NCI-H526 (cell line): ENCODE results near the gene SLC2A13.
"Not testable (repeated sequence)": the region's sequence is repeated elsewhere in the genome, so short reads cannot be mapped to it uniquely, and the experiment has no call there.

Source experiments
- DNase-seq, 2 experiments: peaks; one replicate each; lab custom pipeline; 2025; lab: John Stamatoyannopoulos, UW

SLC2A13 gene

GRCh38 chr12:40105265-40105514 lies 691 bp downstream of the SLC2A13 start:
- DNase-seq, result peak in 1 of 2 experiments; percentile 58

GRCh38 chr12:40104461-40105264 lies 1.2 kb downstream of the SLC2A13 start:
- DNase-seq, result no peak

- no peak for DNase-seq
Observed at GRCh38 chr12:40103043-40103442, 2.8 kb downstream of the SLC2A13 start.

- no peak for DNase-seq
Observed at GRCh38 chr12:40101747-40102146, 4.1 kb downstream of the SLC2A13 start.

- DNase-seq, result no peak
Observed at GRCh38 chr12:40099423-40099853, 6.4 kb downstream of the SLC2A13 start.

- no peak for DNase-seq
Observed at GRCh38 chr12:40098406-40099145, 7.3 kb downstream of the SLC2A13 start.

GRCh38 chr12:40093512-40093911 lies 12.4 kb downstream of the SLC2A13 start:
- no peak for DNase-seq

GRCh38 chr12:40086471-40086870 lies 19.4 kb downstream of the SLC2A13 start:
- no peak for DNase-seq

GRCh38 chr12:40078266-40078665 lies 27.6 kb downstream of the SLC2A13 start:
- no peak for DNase-seq

GRCh38 chr12:40075458-40075857 lies 30.4 kb downstream of the SLC2A13 start:
- no peak for DNase-seq

GRCh38 chr12:40068416-40068815 lies 37.5 kb downstream of the SLC2A13 start:
- no peak for DNase-seq

- DNase-seq, result no peak
Observed at GRCh38 chr12:40065636-40066035, 40.2 kb downstream of the SLC2A13 start.

- DNase-seq, result no peak
Observed at GRCh38 chr12:40063414-40063813, 42.5 kb downstream of the SLC2A13 start.

GRCh38 chr12:40058721-40059190 lies 47.1 kb downstream of the SLC2A13 start:
- DNase-seq, result no peak

- DNase-seq, result no peak
Observed at GRCh38 chr12:40056373-40056772, 49.5 kb downstream of the SLC2A13 start.

GRCh38 chr12:40055776-40056175 lies 50.1 kb downstream of the SLC2A13 start:
- DNase-seq, result no peak

GRCh38 chr12:40055228-40055579 lies 50.7 kb downstream of the SLC2A13 start:
- DNase-seq, result no peak

GRCh38 chr12:40054555-40055227 lies 51.2 kb downstream of the SLC2A13 start:
- no peak for DNase-seq

GRCh38 chr12:40049268-40049667 lies 56.6 kb downstream of the SLC2A13 start:
- no peak for DNase-seq

- DNase-seq, result not testable (repeated sequence)
Observed at GRCh38 chr12:40047002-40047401, 58.9 kb downstream of the SLC2A13 start.

GRCh38 chr12:40045656-40046055 lies 60.2 kb downstream of the SLC2A13 start:
- peak in 1 of 2 experiments; percentile 3 for DNase-seq

- no peak for DNase-seq
Observed at GRCh38 chr12:40044396-40044795, 61.5 kb downstream of the SLC2A13 start.

- DNase-seq, result no peak
Observed at GRCh38 chr12:40039598-40039997, 66.3 kb downstream of the SLC2A13 start.
